ENCODE results near the gene SERPINB7. TPM values are rescaled to one million over a fixed set of nuclear protein-coding genes. Genes with fewer than 3 reads are reported as not detected.

The SERPINB7 gene
- polyA plus RNA-seq, 1 donor from 2014 or later = not detected

GRCh38 chr18:63752636-63753035 is 22.6 kb upstream of the SERPINB7 start:
- Histone ChIP-seq H2AFZ (ENCODE audit: low read depth, low read length) (no peak overlapping the region), H3K4me3 (ENCODE audit: low read length) (no peak overlapping the region), H3K4me2 (ENCODE audit: low read length) (no peak overlapping the region), H3K79me2 (replicated peaks; ENCODE audit: insufficient read depth, low read length) (no peaks in the 10 kb centered on the region), H3F3A (ENCODE audit: insufficient read depth, low read length, poor library complexity, severe bottlenecking) (no peaks in the 10 kb centered on the region), H3K36me3 (ENCODE audit: insufficient read depth, low read length) (no peaks in the 10 kb centered on the region), H3K9ac (ENCODE audit: low read length) (no peak overlapping the region), H3K27ac (ENCODE audit: low read length) (no peak overlapping the region), H3K27me3 (ENCODE audit: insufficient read depth, low read depth, low read length) (no peaks in the 10 kb centered on the region), H4K20me1 (ENCODE audit: insufficient read depth) (no peaks in the 10 kb centered on the region), H3K9me2 (ENCODE audit: insufficient read depth, low read length) (no peaks in the 10 kb centered on the region), H3K9me3 (ENCODE audit: low read length) (no peaks in the 10 kb centered on the region)
- no peak for TF ChIP-seq REST (IDR thresholded peaks at IDR 0.05; ENCODE audit: borderline replicate concordance)
- no peak for TF ChIP-seq CTCF (IDR thresholded peaks at IDR 0.05; ENCODE audit: poor library complexity, severe bottlenecking)
- no peak for TF ChIP-seq TAF1 (IDR thresholded peaks at IDR 0.05; ENCODE audit: low read depth)
- no peak for TF ChIP-seq SMC3 (conservative IDR thresholded peaks at IDR 0.05; ENCODE audit: poor library complexity)
- TF ChIP-seq RAD21 (conservative IDR thresholded peaks at IDR 0.05) = no peak

GRCh38 chr18:63753676-63754075 is 21.5 kb upstream of the SERPINB7 start:
- Histone ChIP-seq H3K9me2 (ENCODE audit: insufficient read depth, low read length) (no peaks in the 10 kb centered on the region), H3K9me3 (ENCODE audit: low read length) (no peaks in the 10 kb centered on the region), H3K36me3 (ENCODE audit: insufficient read depth, low read length) (no peaks in the 10 kb centered on the region)

More at GRCh38 chr18:63753676-63754075, 21.5 kb upstream of the SERPINB7 start:
- H3K9ac ChIP-seq (ENCODE audit: low read length) = no peak overlapping the region
- H3K79me2 ChIP-seq (replicated peaks; ENCODE audit: insufficient read depth, low read length) = no peaks in the 10 kb centered on the region
- H4K20me1 ChIP-seq (ENCODE audit: insufficient read depth) = no peaks in the 10 kb centered on the region
- H3K27ac ChIP-seq (ENCODE audit: low read length) = no peak overlapping the region
- TF ChIP-seq EP300 (conservative IDR thresholded peaks at IDR 0.05; ENCODE audit: poor library complexity, severe bottlenecking) (no peak), CTCF (IDR thresholded peaks at IDR 0.05; ENCODE audit: poor library complexity, severe bottlenecking) (no peak), REST (IDR thresholded peaks at IDR 0.05; ENCODE audit: borderline replicate concordance) (no peak), TAF1 (IDR thresholded peaks at IDR 0.05; ENCODE audit: low read depth) (no peak), MXI1 (conservative IDR thresholded peaks at IDR 0.05; ENCODE audit: poor library complexity, severe bottlenecking) (no peak), EZH2 (IDR thresholded peaks at IDR 0.05; ENCODE audit: borderline replicate concordance, insufficient read depth, low read length, poor library complexity, severe bottlenecking) (no peak)
- no peaks in the 10 kb centered on the region for H3K27me3 ChIP-seq (ENCODE audit: insufficient read depth, low read depth, low read length)
- no peak overlapping the region for H2AFZ ChIP-seq (ENCODE audit: low read depth, low read length)
- no peak overlapping the region for H3K4me2 ChIP-seq (ENCODE audit: low read length)
- H3F3A ChIP-seq (ENCODE audit: insufficient read depth, low read length, poor library complexity, severe bottlenecking) = no peaks in the 10 kb centered on the region
- H3K4me3 ChIP-seq (ENCODE audit: low read length) = no peak overlapping the region
